ENCODE results near the gene SLC15A3.

SLC15A3 gene

GRCh38 chr11:60915248-60915914 lies 36.6 kb downstream of the SLC15A3 start:
- H3K27ac ChIP-seq = peak overlapping the region; percentile 11 to 94 (median 87); a peak in 20 of 22 replicates
- no peaks in the 10 kb centered on the region for H3K27me3 ChIP-seq
- peak overlapping the region; percentile 73 to 90 (median 84) for H3K4me3 ChIP-seq
- H3K4me1 ChIP-seq = peaks cover 56 to 89% (median 82%) of the 10 kb centered on the region in 10 experiments
- no peaks in the 10 kb centered on the region for H3K9me3 ChIP-seq (replicated peaks in 1 of 11)
- H3K4me2 ChIP-seq = peak overlapping the region; percentile 87 to 98 (median 97)
- TF ChIP-seq Cebpa-rat (IDR thresholded peaks at IDR 0.05) = no peak
- peaks cover 7 to 45% (median 30%) of the 10 kb centered on the region in 11 experiments for H3K36me3 ChIP-seq
- H4K20me1 ChIP-seq = peaks cover 25 to 57% (median 48%) of the 10 kb centered on the region in 11 experiments; a peak in 21 of 22 replicates
- H3K9ac ChIP-seq = peak overlapping the region; percentile 79 to 92 (median 88)

DNA sequence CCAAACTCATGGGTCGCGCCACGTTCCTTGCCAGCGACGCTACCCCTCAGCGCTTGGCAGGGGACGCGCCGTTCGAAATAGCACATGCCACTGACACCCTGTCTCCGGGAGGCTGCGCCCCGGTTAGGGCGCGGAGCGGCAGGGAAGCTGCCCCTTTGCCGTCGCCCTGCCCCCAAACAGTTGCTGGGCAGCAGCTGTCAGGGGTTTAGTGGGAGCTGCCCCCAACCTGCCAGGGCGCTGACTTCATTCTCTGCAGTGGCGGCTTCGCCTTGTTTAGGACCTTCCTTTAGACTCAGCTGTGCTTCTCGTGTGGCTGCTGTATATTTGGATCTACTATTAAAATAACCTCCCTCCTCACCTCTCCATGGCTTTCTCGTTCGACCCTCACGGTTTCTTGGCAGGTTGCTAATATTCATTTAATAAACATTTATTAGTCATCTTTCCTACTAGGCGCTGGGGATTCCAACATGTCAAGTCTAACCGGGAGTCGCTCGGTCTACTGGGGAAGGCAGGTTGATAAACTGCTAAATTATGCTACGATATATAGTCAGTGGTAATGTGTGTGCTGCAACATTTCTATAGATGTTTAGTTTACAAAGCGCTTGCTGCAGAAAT lies 37.2 kb downstream of the SLC15A3 start:
- no peak for TF ChIP-seq Cebpa-rat (IDR thresholded peaks at IDR 0.05)
- peaks cover 24 to 51% (median 42%) of the 10 kb centered on the region in 11 experiments; a peak in 21 of 22 replicates for H4K20me1 ChIP-seq

DNA sequence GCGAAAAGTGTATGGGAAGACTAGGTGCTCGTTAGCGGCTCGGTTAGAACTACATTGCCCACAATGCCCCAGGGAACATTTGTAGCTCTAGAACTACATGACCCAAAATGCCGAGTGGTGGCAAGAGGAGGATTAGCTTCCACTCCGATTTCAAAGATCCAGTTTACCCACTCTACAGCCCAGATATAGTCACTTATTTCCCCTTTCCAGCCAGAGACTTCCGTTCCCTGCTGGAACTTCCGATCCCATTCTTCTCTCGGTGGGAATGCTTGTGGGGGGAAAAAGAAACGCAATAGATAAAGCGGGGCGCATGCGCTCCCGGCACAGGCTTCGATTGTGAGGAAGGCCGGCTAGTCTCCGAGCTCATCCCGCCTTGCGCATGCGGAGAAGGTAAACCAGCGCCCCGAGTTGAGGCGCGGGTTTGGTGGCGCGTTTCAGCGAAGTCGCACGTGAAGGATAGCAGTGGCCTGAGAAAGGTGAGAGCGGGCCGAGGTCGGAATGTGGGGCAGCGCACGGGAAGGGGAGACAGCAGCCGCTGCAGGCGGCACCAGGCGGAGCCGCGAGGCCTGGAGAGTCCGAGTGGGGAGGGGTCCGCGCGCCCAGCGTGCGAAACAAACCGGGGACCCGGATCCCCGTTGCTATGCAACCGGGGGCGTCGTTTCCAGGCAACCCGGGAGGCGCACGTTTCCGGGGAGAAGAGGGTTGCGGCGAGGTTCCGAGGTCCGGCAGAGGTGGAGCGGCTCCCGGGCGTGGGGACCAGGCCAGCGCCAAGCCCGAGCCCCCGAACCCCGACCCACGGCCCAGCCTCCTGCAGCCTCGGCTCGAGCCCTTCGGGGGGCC lies 38.0 kb downstream of the SLC15A3 start, which contains the start of gene TMEM109:
Gene TMEM109 (plus strand): TSS at position 366 of the 840 bp plus-strand sequence. CDS start 5,536 bp downstream, outside the sequence.
- Histone ChIP-seq H3K4me2 (peak within 1 kb of the TSS; percentile 87 to 98 (median 97)), H3K9ac (peak within 1 kb of the TSS; percentile 79 to 92 (median 88)), H3K9me3 (replicated peaks in 1 of 11) (peaks cover 7 to 12% (median 11%) of the 10 kb centered on the region in 11 experiments; a peak in 20 of 22 replicates), H3K27ac (peak within 1 kb of the TSS; percentile 80 to 94 (median 87)), H3K4me3 (peak within 1 kb of the TSS; percentile 73 to 90 (median 84)), H3K36me3 (peaks cover 0 to 31% (median 21%) of the 10 kb centered on the region in 11 experiments; a peak in 13 of 22 replicates), H3K4me1 (peaks cover 65 to 89% (median 85%) of the 10 kb centered on the region in 10 experiments), H4K20me1 (peaks cover 19 to 43% (median 35%) of the 10 kb centered on the region in 11 experiments; a peak in 21 of 22 replicates), H3K27me3 (no peaks in the 10 kb centered on the region)
- TF ChIP-seq Cebpa-rat (IDR thresholded peaks at IDR 0.05) = no peak

More for the DNA sequence above, 37.2 kb downstream of the SLC15A3 start:
- peak overlapping the region; percentile 80 to 94 (median 87); a peak in 21 of 22 replicates for H3K27ac ChIP-seq
- no peaks in the 10 kb centered on the region for H3K27me3 ChIP-seq
- H3K36me3 ChIP-seq = peaks cover 1 to 38% (median 24%) of the 10 kb centered on the region in 11 experiments; a peak in 18 of 22 replicates
- H3K9ac ChIP-seq = peak overlapping the region; percentile 79 to 92 (median 88)
- peak overlapping the region; percentile 87 to 98 (median 97) for H3K4me2 ChIP-seq
- peaks cover under 1 to 5% (median 4%) of the 10 kb centered on the region in 11 experiments; a peak in 19 of 22 replicates for H3K9me3 ChIP-seq (replicated peaks in 1 of 11)
- H3K4me3 ChIP-seq = peak overlapping the region; percentile 73 to 90 (median 84)
- H3K4me1 ChIP-seq = peaks cover 63 to 89% (median 86%) of the 10 kb centered on the region in 10 experiments

- Histone ChIP-seq H3K4me3 (peak overlapping the region; percentile 73 to 90 (median 84); a peak in 15 of 20 replicates), H3K4me2 (peak overlapping the region; percentile 87 to 98 (median 97))
Measured at GRCh38 chr11:60912851-60913528, 39.0 kb downstream of the SLC15A3 start.

DNA sequence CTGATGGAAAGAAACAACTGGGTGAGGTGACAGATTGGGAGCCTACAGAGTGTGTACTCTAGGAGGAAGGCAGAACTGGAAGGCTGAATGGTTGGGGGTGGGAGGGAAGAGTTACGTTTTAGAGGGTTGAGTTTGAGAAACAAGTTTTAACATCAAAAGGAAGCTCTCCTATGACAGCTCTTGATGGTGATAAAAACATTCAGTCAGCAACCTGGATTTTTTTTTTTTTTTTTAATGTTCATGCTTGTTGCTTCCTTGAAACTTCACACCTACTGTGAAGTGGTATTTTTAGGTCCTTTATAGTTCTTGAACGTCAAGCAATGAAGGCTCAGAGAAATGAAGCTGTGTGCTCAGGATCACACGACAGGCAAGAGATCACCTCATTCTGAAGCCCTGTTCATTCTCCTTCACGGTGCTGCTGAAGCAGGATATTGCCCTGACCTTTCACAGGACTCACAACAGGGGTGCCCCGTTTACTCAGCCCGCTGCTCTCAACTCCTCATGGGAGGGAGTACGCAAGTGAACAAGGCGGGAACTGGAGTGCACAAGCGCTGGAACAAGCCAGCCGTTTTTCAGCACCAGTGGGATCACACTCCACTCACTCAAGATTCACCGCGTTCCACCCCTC lies 39.6 kb downstream of the SLC15A3 start:
- peaks cover 12 to 27% (median 18%) of the 10 kb centered on the region in 11 experiments; a peak in 20 of 22 replicates for H4K20me1 ChIP-seq
- H3K27ac ChIP-seq = peak overlapping the region in 10 of 11 experiments; percentile 54 to 94 (median 85); a peak in 17 of 22 replicates
- H3K36me3 ChIP-seq = peaks cover 0 to 14% (median 8%) of the 10 kb centered on the region in 11 experiments; a peak in 10 of 22 replicates
- no peaks in the 10 kb centered on the region for H3K27me3 ChIP-seq
- peaks cover 8 to 15% (median 13%) of the 10 kb centered on the region in 11 experiments; a peak in 20 of 22 replicates for H3K9me3 ChIP-seq (replicated peaks in 1 of 11)
- H3K9ac ChIP-seq = peak overlapping the region in 4 of 11 experiments; percentile 27 to 92 (median 74); a peak in 5 of 22 replicates
- peaks cover 64 to 86% (median 70%) of the 10 kb centered on the region in 10 experiments for H3K4me1 ChIP-seq
- H3K4me3 ChIP-seq = no peak overlapping the region
- peak overlapping the region; percentile 87 to 98 (median 97) for H3K4me2 ChIP-seq
- TF ChIP-seq Cebpa-rat (IDR thresholded peaks at IDR 0.05) = no peak

More at GRCh38 chr11:60912851-60913528, 39.0 kb downstream of the SLC15A3 start:
- H3K9ac ChIP-seq = peak overlapping the region; percentile 79 to 92 (median 88); a peak in 20 of 22 replicates
- peak overlapping the region in 10 of 11 experiments; percentile 80 to 94 (median 88); a peak in 20 of 22 replicates for H3K27ac ChIP-seq
- H3K36me3 ChIP-seq = peaks cover 0 to 21% (median 13%) of the 10 kb centered on the region in 11 experiments; a peak in 11 of 22 replicates
- peaks cover 65 to 86% (median 75%) of the 10 kb centered on the region in 10 experiments for H3K4me1 ChIP-seq
- TF ChIP-seq Cebpa-rat (IDR thresholded peaks at IDR 0.05) = no peak
- no peaks in the 10 kb centered on the region for H3K27me3 ChIP-seq
- peaks cover 8 to 15% (median 13%) of the 10 kb centered on the region in 11 experiments; a peak in 20 of 22 replicates for H3K9me3 ChIP-seq (replicated peaks in 1 of 11)
- peaks cover 15 to 33% (median 24%) of the 10 kb centered on the region in 11 experiments; a peak in 20 of 22 replicates for H4K20me1 ChIP-seq

DNA sequence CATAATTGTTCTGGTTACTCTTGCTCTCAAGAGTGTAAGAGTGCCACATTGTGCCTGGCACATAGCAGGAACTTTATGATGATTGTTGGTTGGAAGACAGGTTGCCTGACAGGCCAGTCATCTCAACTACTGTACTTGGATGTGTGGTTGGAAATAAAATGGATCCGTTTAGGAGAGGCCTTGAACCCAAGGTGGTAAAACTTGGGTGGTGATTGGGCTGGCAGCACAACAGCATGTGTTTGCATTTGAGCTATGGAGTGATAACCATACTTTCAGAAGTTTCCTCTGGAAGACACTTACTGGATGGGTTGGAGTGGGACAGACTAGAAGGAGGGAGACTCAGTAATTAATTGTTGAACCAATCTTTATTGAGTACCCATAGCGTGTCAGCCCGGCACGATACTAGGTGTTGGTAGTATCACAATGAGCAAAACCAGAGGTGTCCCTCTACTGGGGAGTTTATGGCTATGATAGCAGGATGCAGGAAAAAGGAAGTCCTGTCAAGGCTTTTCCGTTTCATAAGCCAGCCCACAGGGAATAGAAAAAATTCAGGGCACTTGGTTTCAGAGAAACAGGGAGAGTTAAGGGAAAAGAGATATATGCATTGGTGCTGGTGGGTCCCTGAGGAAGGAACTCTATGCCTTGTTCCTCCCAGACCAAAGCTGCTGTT lies 41.1 kb downstream of the SLC15A3 start:
- TF ChIP-seq Cebpa-rat (IDR thresholded peaks at IDR 0.05) = no peak
- Histone ChIP-seq H3K36me3 (no peaks in the 10 kb centered on the region), H3K4me3 (peak overlapping the region in 4 of 10 experiments; percentile 5 to 12 (median 7); a peak in 2 of 20 replicates), H3K27me3 (no peaks in the 10 kb centered on the region), H3K4me2 (peak overlapping the region; percentile 87 to 98 (median 97)), H3K9ac (peak overlapping the region in 10 of 11 experiments; percentile 1 to 70 (median 56); a peak in 15 of 22 replicates), H3K27ac (peak overlapping the region; percentile 54 to 94 (median 84); a peak in 21 of 22 replicates), H3K9me3 (replicated peaks in 1 of 11) (peaks cover 8 to 15% (median 13%) of the 10 kb centered on the region in 11 experiments; a peak in 20 of 22 replicates), H3K4me1 (peaks cover 55 to 77% (median 62%) of the 10 kb centered on the region in 10 experiments), H4K20me1 (peaks cover 0 to 15% (median 5%) of the 10 kb centered on the region in 11 experiments; a peak in 14 of 22 replicates)

Data from BLaER1 treated with 17β-estradiol and CSF1 and Interleukin-3, amounts not matched to agents 10 nM and 100 nM (cell line).